HCT116 (cell line): ENCODE data around the gene UBE2E2. TPM values are rescaled to one million over a fixed set of nuclear protein-coding genes. Genes with fewer than 3 reads are reported as not detected.

Experiments
- ATAC-seq: fragments of 200-7000 bp; cut with Tn5 transposase; 2 replicates; pipeline ENCODE4 v1.9.1; 2020; ENCODE audit warnings: mild to moderate bottlenecking, moderate library complexity
- BruUV-seq: library from RNA; stranded (reverse); fragments of 400-500 nt; replicated peaks from 2 replicates; lab custom pipeline; 2021; lab: Mats Ljungman, UMichigan
- CTCF ChIA-PET: fragments of 300-600 bp; sonication (Branson Sonifier 250); formaldehyde crosslinking; loops from one replicate; lab custom pipeline; 2021; ENCODE audit warnings: antibody characterized with exemption; lab: Charles Lee
- POLR2A ChIA-PET: fragments of 300-600, 350-600 bp; sonication (Branson Sonifier 250); formaldehyde crosslinking; loops from one replicate; lab custom pipeline; 2021; ENCODE audit warnings: antibody characterized with exemption; lab: Charles Lee
- RAD21 ChIA-PET, 2 experiments: fragments of 300-600 bp; sonication (Branson Sonifier 250); formaldehyde crosslinking; loops; one replicate each; lab custom pipeline; 2023; ENCODE audit warnings: low total read pairs in 2 of 2; ENCODE audit not compliant: uncharacterized antibody in 2 of 2, unreplicated experiment in 2 of 2, low non-redundant PET in 1 of 2; lab: Charles Lee
- DNase-seq: peaks from one replicate; pipeline ENCODE4 v3.0.0-alpha.2; 2010; ENCODE audit warnings: low read depth, low spot score
- H2AFZ ChIP-seq: fragments of 200-600 bp; shearing (Covaris generic), sonication (generic); 2 replicates; pipeline ENCODE4 v1.6.1; 2017; ENCODE audit warnings: low read depth, mixed run types, mixed read lengths, antibody characterized with exemption, low read length; ENCODE audit not compliant: poor library complexity, severe bottlenecking
- H3K27ac ChIP-seq: 2 replicates; pipeline ENCODE4 v1.5.1; 2012; ENCODE audit warnings: low read depth, low read length
- H3K27me3 ChIP-seq: fragments of 200-600 bp; sonication (generic); 2 replicates; pipeline ENCODE4 v1.6.1; 2016; ENCODE audit warnings: mixed run types, low read length, mixed read lengths; ENCODE audit not compliant: insufficient read depth
- H3K36me3 ChIP-seq, 2 experiments: fragments of 200-500 bp in 1 of 2; fragments of 200-600 bp in 1 of 2; sonication (Bioruptor generic) in 1 of 2; sonication (generic) in 1 of 2; 2 replicates each; pipeline versions ENCODE4 v1.5.1 to v1.6.1; 2014 to 2016; ENCODE audit warnings: low read length in 2 of 2, inconsistent platforms in 1 of 2, mixed read lengths in 1 of 2, mixed run types in 1 of 2; ENCODE audit not compliant: insufficient read depth in 2 of 2, control insufficient read depth in 1 of 2
- H3K4me1 ChIP-seq, 2 experiments: fragments of 200-600 bp in 1 of 2; sonication (generic) in 1 of 2; 2 replicates each; pipeline versions ENCODE4 v1.5.1 to v1.6.1; 2012 to 2017; ENCODE audit warnings: low read length in 2 of 2, inconsistent platforms in 1 of 2, mild to moderate bottlenecking in 1 of 2, mixed read lengths in 1 of 2, mixed run types in 1 of 2, moderate library complexity in 1 of 2; ENCODE audit not compliant: insufficient read depth in 2 of 2, control insufficient read depth in 1 of 2
- H3K4me2 ChIP-seq: fragments of 200-600 bp; sonication (generic); 2 replicates; pipeline ENCODE4 v1.6.1; 2017; ENCODE audit warnings: mixed run types, low read length, mixed read lengths
- H3K4me3 ChIP-seq, 2 experiments: fragments of 200-600 bp in 1 of 2; sonication (generic) in 1 of 2; replicated peaks in 1 of 2; 2 replicates each; pipeline ENCODE4 v1.5.1; 2011 to 2016; ENCODE audit warnings: low read length in 2 of 2, control low read depth in 1 of 2, low read depth in 1 of 2, mild to moderate bottlenecking in 1 of 2, mixed read lengths in 1 of 2, mixed run types in 1 of 2
- H3K79me2 ChIP-seq: fragments of 200-600 bp; sonication (generic); 2 replicates; pipeline ENCODE4 v1.6.1; 2017; ENCODE audit warnings: mild to moderate bottlenecking, mixed run types, low read length, moderate library complexity, mixed read lengths; ENCODE audit not compliant: insufficient read depth
- H3K9ac ChIP-seq: fragments of 200-600 bp; sonication (generic); 2 replicates; pipeline ENCODE4 v1.6.1; 2016; ENCODE audit warnings: low read length, mixed read lengths
- H3K9me2 ChIP-seq: fragments of 200-600 bp; sonication (generic), shearing (Covaris generic); 2 replicates; pipeline ENCODE4 v1.6.1; 2017; ENCODE audit warnings: mixed run types, mild to moderate bottlenecking, moderate library complexity; ENCODE audit not compliant: insufficient read depth
- H3K9me3 ChIP-seq, 2 experiments: fragments of 200-500 bp in 1 of 2; fragments of 200-600 bp in 1 of 2; sonication (Bioruptor generic) in 1 of 2; sonication (generic) in 1 of 2; 2 replicates each; pipeline ENCODE4 v1.6.1; 2014 to 2017; ENCODE audit warnings: low read length in 2 of 2, mixed read lengths in 2 of 2, inconsistent platforms in 1 of 2, low read depth in 1 of 2, mild to moderate bottlenecking in 1 of 2, mixed run types in 1 of 2, moderate library complexity in 1 of 2; ENCODE audit not compliant: control insufficient read depth in 1 of 2, insufficient read depth in 1 of 2
- H4K20me1 ChIP-seq: fragments of 200-600 bp; sonication (generic), shearing (Covaris generic); 2 replicates; pipeline ENCODE4 v1.6.1; 2017; ENCODE audit warnings: mixed run types, mild to moderate bottlenecking, moderate library complexity; ENCODE audit not compliant: insufficient read depth
- ATF3 ChIP-seq: IDR thresholded peaks from 2 replicates; pipeline ENCODE4 v1.6.1; 2012
- CBX3 ChIP-seq: IDR thresholded peaks from 2 replicates; pipeline ENCODE4 v1.6.1; 2012; ENCODE audit warnings: low read depth
- CEBPB ChIP-seq: IDR thresholded peaks from 2 replicates; pipeline ENCODE4 v1.6.1; 2012; ENCODE audit warnings: low read depth
- CTCF ChIP-seq, 3 experiments: fragments of 200-600 bp in 1 of 3; sonication (generic) in 1 of 3; IDR thresholded peaks in 2 of 3; conservative IDR thresholded peaks in 1 of 3; 2 replicates each; pipeline ENCODE4 v1.5.1; 2012 to 2017; ENCODE audit warnings: low read depth in 2 of 3, low read length in 2 of 3, antibody characterized with exemption in 1 of 3, borderline replicate concordance in 1 of 3, control low read depth in 1 of 3, mild to moderate bottlenecking in 1 of 3, mixed read lengths in 1 of 3, mixed run types in 1 of 3, moderate library complexity in 1 of 3; ENCODE audit not compliant: insufficient read depth in 1 of 3
- EGR1 ChIP-seq: IDR thresholded peaks from 2 replicates; pipeline ENCODE4 v1.6.1; 2012; ENCODE audit warnings: low read depth
- ELF1 ChIP-seq: IDR thresholded peaks from 2 replicates; pipeline ENCODE4 v1.6.1; 2012; ENCODE audit warnings: low read depth, borderline replicate concordance
- EZH2phosphoT487 ChIP-seq: fragments of 200-600 bp; IDR thresholded peaks from 2 replicates; pipeline ENCODE4 v1.6.1; 2018; ENCODE audit warnings: antibody characterized with exemption, borderline replicate concordance
- FOSL1 ChIP-seq: IDR thresholded peaks from 2 replicates; pipeline ENCODE4 v1.6.1; 2012; ENCODE audit warnings: low read depth
- JUND ChIP-seq: IDR thresholded peaks from 2 replicates; pipeline ENCODE4 v1.6.1; 2012
- POLR2A ChIP-seq: IDR thresholded peaks from 2 replicates; pipeline ENCODE4 v1.7.0; 2011; ENCODE audit warnings: borderline replicate concordance; ENCODE audit not compliant: insufficient read depth, insufficient read length; ENCODE audit errors: extremely low read depth
- POLR2AphosphoS5 ChIP-seq: IDR thresholded peaks from 2 replicates; pipeline ENCODE4 v1.6.1; 2011; ENCODE audit warnings: mild to moderate bottlenecking, low read depth, low read length, moderate library complexity
- RAD21 ChIP-seq: IDR thresholded peaks from 2 replicates; pipeline ENCODE4 v1.6.1; 2012; ENCODE audit warnings: low read depth, mild to moderate bottlenecking
- SP1 ChIP-seq: IDR thresholded peaks from 2 replicates; pipeline ENCODE4 v1.6.1; 2012; ENCODE audit warnings: low read depth
- SRF ChIP-seq: IDR thresholded peaks from 2 replicates; pipeline ENCODE4 v1.6.1; 2012; ENCODE audit warnings: low read depth
- YY1 ChIP-seq: IDR thresholded peaks from 2 replicates; pipeline ENCODE4 v1.6.1; 2011; ENCODE audit warnings: low read length, low read depth, moderate library complexity, mild to moderate bottlenecking; ENCODE audit not compliant: insufficient replicate concordance; ENCODE audit errors: extremely low read depth
- ZFX ChIP-seq: fragments of 450-650 bp; IDR thresholded peaks from 2 replicates; pipeline ENCODE4 v1.6.1; 2017
- ZNF274 ChIP-seq: fragments of 200-500 bp; sonication (Bioruptor generic); IDR thresholded peaks from 2 replicates; pipeline ENCODE4 v1.6.1; 2014; ENCODE audit warnings: mild to moderate bottlenecking, low read depth, low read length, inconsistent platforms
- intact Hi-C: fragments of 100-400 bp; cut with micrococcal nuclease; formaldehyde crosslinking; loops from 2 replicates; pipeline ENCODE4 v1.10.0; 2022
- total RNA-seq: library from RNA; stranded (reverse); gene quantifications from one replicate; pipeline ENCODE4 v1.2.1, GENCODE V29; 2021; ENCODE audit not compliant: unreplicated experiment
- TF ChIP-seq, protein P1 (sequence below): IDR thresholded peaks from 2 replicates; pipeline ENCODE4 v1.6.1; 2012; ENCODE audit warnings: low read depth

The UBE2E2 gene
- total RNA-seq, 1 experiment from 2014 or later: 21.4 TPM

DNA sequence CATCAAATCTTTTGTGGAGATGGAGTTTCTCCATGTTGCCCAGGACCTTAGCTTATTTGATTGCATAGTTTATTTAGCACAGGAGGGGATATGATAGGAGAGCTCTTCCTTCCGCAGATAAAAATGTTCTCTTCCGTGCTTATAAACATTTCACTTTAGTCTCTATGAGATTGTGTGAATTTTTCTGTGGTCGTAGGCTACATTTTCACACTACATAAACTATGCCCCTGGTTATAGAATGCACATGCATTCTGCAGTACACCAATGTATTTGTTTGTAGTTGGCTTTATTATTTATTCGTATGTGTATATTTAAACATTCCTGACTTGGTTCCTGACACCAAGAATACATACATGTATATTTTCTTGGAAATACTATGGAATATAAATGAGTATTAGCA lies 139.2 kb downstream of the UBE2E2 start:
- Histone ChIP-seq H3K27me3 (peaks cover 31% of the 10 kb centered on the region), H3K27ac (no peak overlapping the region), H3K9me2 (no peaks in the 10 kb centered on the region), H3K4me1 (no peaks in the 10 kb centered on the region), H2AFZ (no peak overlapping the region), H3K36me3 (no peaks in the 10 kb centered on the region), H3K9ac (no peak overlapping the region), H3K4me2 (no peak overlapping the region), H3K9me3 (no peaks in the 10 kb centered on the region), H3K4me3 (no peak overlapping the region), H4K20me1 (no peaks in the 10 kb centered on the region), H3K79me2 (no peaks in the 10 kb centered on the region)
- no peak for ATAC-seq
- intact Hi-C loops: no loop called here
- BruUV-seq: no TSS peak
- RAD21 ChIA-PET: no interaction called here
- POLR2A ChIA-PET: no interaction called here
- DNase-seq: no peak
- CTCF ChIA-PET: no interaction called here
- no peak for TF ChIP-seq POLR2A
- TF ChIP-seq FOSL1: no peak
- TF ChIP-seq JUND: no peak
- TF ChIP-seq ELF1: no peak
- TF ChIP-seq EZH2phosphoT487: no peak
- TF ChIP-seq, protein P1, sequence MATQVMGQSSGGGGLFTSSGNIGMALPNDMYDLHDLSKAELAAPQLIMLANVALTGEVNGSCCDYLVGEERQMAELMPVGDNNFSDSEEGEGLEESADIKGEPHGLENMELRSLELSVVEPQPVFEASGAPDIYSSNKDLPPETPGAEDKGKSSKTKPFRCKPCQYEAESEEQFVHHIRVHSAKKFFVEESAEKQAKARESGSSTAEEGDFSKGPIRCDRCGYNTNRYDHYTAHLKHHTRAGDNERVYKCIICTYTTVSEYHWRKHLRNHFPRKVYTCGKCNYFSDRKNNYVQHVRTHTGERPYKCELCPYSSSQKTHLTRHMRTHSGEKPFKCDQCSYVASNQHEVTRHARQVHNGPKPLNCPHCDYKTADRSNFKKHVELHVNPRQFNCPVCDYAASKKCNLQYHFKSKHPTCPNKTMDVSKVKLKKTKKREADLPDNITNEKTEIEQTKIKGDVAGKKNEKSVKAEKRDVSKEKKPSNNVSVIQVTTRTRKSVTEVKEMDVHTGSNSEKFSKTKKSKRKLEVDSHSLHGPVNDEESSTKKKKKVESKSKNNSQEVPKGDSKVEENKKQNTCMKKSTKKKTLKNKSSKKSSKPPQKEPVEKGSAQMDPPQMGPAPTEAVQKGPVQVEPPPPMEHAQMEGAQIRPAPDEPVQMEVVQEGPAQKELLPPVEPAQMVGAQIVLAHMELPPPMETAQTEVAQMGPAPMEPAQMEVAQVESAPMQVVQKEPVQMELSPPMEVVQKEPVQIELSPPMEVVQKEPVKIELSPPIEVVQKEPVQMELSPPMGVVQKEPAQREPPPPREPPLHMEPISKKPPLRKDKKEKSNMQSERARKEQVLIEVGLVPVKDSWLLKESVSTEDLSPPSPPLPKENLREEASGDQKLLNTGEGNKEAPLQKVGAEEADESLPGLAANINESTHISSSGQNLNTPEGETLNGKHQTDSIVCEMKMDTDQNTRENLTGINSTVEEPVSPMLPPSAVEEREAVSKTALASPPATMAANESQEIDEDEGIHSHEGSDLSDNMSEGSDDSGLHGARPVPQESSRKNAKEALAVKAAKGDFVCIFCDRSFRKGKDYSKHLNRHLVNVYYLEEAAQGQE: no peak
- no peak for TF ChIP-seq EGR1
- TF ChIP-seq ZFX: no peak
- no peak for TF ChIP-seq RAD21
- no peak for TF ChIP-seq YY1
- TF ChIP-seq CBX3: no peak
- no peak for TF ChIP-seq SP1
- TF ChIP-seq CEBPB: no peak
- no peak for TF ChIP-seq SRF
- no peak for TF ChIP-seq ZNF274
- TF ChIP-seq ATF3: no peak
- TF ChIP-seq CTCF (IDR thresholded peaks at IDR 0.05 in 2 of 3, conservative IDR thresholded peaks at IDR 0.05 in 1 of 3; ENCODE audit: borderline replicate concordance in 1 of 3, insufficient read depth in 1 of 3, low read depth in 2 of 3, low read length in 2 of 3): no peak
- TF ChIP-seq POLR2AphosphoS5: no peak
